ENCODE data around the gene ARHGEF4.

Gene ARHGEF4

DNA sequence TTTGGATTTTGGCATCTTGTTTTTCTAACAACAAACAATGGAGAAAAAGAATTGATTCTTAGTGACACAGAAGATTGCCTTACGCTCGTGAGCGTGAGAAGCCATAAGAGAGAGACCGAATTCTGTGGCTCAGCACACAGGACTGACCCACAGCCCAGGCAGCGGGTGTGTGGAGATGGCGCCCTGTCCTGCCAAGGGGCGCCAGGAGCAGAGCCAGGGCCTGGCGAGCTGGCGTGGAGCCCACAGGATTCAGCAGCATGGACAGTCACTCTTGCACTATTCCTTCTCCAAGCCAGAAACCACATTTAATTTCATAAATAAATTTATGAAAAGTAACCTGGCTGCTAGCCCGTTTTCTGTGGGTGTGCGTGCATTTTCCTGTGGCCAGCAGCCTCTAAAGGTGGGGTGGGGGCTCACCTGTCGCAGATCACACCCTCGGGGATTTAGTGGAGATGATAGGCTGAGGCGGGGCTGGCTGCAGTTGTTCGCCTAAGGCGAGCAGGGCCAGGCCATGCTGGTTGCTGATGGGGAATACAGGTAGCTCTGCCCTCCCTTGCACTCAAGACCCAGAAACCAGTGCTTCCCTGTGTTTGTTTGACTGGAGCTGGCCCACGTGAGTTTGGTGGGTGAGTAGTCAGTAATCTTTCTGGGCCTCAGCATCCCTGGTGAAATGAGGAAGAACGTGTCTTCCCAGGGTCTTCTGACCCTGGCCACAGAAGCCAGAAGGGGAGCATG lies 210.4 kb downstream of the ARHGEF4 start:
- H3K4me3 ChIP-seq (ENCODE audit: control insufficient read depth, low read depth, low read length): no peak overlapping the region
- TF ChIP-seq, protein P1, sequence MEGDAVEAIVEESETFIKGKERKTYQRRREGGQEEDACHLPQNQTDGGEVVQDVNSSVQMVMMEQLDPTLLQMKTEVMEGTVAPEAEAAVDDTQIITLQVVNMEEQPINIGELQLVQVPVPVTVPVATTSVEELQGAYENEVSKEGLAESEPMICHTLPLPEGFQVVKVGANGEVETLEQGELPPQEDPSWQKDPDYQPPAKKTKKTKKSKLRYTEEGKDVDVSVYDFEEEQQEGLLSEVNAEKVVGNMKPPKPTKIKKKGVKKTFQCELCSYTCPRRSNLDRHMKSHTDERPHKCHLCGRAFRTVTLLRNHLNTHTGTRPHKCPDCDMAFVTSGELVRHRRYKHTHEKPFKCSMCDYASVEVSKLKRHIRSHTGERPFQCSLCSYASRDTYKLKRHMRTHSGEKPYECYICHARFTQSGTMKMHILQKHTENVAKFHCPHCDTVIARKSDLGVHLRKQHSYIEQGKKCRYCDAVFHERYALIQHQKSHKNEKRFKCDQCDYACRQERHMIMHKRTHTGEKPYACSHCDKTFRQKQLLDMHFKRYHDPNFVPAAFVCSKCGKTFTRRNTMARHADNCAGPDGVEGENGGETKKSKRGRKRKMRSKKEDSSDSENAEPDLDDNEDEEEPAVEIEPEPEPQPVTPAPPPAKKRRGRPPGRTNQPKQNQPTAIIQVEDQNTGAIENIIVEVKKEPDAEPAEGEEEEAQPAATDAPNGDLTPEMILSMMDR (conservative IDR thresholded peaks at IDR 0.05; ENCODE audit: control insufficient read depth, insufficient read depth, low read depth, low read length): no peak
- peak; percentile 6 for DNase-seq (ENCODE audit: low read depth)

DNA sequence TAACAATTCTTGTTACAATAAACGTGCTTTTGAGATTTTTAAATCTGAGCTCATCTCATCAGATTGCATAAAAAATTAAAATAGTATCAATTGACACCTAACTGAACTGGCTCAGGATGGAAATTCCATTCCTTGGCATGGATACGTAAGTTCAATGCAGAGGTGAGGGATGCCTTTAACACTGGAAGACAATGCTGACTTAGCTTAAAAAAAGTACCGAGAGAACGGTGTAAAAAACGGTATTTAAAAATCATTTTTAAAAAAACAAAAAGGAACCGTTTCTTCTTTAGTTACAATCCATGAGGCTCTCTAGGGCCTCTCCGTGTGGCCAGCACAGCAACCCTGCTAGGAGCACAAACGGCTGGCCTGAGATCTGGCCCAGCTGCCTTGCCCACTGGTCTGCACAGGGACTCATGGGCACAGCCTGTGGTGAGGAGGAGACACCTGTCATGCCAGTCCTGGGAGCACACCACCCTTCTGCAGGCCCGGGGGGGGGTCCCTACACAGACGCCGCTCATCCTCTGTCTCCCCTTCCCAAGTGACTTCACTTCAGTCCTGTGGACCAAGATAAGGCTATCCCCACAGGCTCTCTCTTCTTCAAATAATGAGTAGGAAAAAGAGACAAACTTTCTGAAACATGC lies 211.3 kb downstream of the ARHGEF4 start:
- no peak overlapping the region for H3K4me3 ChIP-seq (ENCODE audit: control insufficient read depth, low read depth, low read length)
- TF ChIP-seq, protein P1 (conservative IDR thresholded peaks at IDR 0.05; ENCODE audit: control insufficient read depth, insufficient read depth, low read depth, low read length): no peak

DNA sequence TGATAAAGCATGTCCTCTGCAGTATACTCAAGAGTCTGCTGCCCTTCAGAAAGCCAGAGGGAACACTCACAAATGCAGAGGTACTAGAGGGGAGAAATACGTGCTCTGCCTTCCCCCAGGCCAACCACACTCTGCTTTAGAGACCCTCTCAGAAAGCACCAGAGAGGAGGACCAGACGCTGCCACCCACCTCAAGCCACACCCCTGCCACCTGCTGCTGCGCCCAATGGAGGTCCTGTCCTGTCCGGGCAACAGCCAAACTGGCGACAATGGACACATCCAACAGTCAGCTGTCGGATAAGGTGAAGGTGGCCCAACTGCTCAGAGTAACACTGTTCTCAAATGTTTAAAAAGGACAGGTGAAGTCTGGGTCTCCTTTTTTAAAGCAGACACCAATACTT lies 211.9 kb downstream of the ARHGEF4 start:
- H3K4me3 ChIP-seq (ENCODE audit: control insufficient read depth, low read depth, low read length): no peak overlapping the region
- TF ChIP-seq, protein P1 (conservative IDR thresholded peaks at IDR 0.05; ENCODE audit: control insufficient read depth, insufficient read depth, low read depth, low read length): no peak
- no peak for DNase-seq (ENCODE audit: low read depth)

More for the DNA sequence above, 211.3 kb downstream of the ARHGEF4 start:
- DNase-seq (ENCODE audit: low read depth): no peak

DNA sequence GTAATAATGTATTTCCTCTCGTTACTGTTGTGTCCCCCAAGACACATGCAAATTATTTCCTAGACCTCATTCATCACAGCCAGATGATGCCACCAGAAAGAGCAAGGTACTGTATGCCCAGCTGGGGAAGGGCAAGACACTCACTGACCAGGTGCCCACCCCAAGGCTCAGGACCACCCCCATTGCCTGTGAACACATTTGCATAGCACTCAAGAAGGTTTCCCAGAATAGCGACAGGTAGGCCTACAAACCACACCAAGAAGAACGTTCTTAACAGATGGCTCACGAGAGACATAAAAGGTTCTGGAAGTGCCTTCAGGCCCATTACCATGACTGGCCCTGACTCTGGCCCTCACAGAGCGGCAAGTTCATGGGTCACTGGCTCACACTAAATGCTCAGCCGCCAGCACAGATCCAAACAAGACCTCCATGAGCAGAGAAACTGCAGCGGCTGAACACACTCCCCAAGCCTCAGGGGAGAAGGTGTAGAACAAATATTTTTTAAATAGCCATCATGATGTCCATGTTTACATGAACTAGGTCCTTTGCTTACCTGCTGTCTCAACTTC lies 212.5 kb downstream of the ARHGEF4 start:
- TF ChIP-seq, protein P1 (conservative IDR thresholded peaks at IDR 0.05; ENCODE audit: control insufficient read depth, insufficient read depth, low read depth, low read length): no peak
- no peak overlapping the region for H3K4me3 ChIP-seq (ENCODE audit: control insufficient read depth, low read depth, low read length)
- DNase-seq (ENCODE audit: low read depth): no peak

DNA sequence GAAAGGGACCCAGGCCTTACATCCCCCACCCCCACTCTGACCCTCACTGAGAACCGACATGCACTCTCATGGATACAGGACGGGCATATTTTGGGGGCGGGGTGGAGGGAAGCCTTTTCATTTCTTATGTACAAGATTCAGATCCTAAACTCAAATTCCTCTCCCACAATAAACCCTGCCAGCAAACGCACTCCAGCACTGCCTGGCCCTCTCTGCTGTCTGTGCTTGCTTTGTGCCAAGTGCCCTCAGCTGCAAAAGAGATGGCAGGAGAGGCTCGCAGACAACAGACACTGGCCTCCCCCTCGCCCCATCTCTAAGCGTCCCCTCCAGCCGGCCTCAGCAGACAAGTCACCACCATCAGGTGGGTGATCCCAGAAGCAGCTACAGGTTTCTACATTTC lies 214.2 kb downstream of the ARHGEF4 start:
- H3K4me3 ChIP-seq (ENCODE audit: control insufficient read depth, low read depth, low read length): no peak overlapping the region
- TF ChIP-seq, protein P1 (conservative IDR thresholded peaks at IDR 0.05; ENCODE audit: control insufficient read depth, insufficient read depth, low read depth, low read length): no peak
- DNase-seq (ENCODE audit: low read depth): no peak

DNA sequence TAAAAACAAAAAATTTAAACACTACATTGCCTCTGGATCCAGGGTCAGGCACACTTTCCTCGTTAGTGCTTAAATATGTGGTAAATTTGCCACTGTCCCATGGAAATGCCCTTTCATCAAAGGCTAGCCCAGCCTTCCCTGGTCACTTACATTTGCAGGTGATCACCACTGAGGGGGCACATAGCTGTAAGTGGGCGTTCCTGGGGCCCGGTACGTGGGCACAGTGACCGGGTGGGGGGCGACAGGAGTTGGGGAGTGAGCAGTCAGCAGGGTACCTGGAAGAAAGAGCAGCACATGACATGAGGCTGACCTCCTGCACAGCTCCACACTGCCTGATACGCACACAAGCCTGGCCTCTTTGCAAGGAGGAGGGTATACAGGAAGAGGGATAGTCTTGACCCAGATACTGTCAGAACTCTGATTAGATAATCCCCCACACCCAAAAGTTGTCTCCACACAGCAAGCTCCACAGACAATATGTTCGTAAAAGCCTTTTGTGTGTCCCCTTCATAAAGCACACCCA lies 216.1 kb downstream of the ARHGEF4 start:
- no peak overlapping the region for H3K4me3 ChIP-seq (ENCODE audit: control insufficient read depth, low read depth, low read length)
- TF ChIP-seq, protein P1 (conservative IDR thresholded peaks at IDR 0.05; ENCODE audit: control insufficient read depth, insufficient read depth, low read depth, low read length): no peak
- no peak for DNase-seq (ENCODE audit: low read depth)

Measured in fibroblast of mammary gland (primary cell).